CD14-positive monocyte (primary cell): Measurements from ENCODE around the gene SYNM. TPM values are rescaled to one million over a fixed set of nuclear protein-coding genes. Genes with fewer than 3 reads are reported as not detected.

Source experiments
- DNase-seq, 3 donors: peaks; one replicate each; pipeline ENCODE4 v3.0.0-alpha.2; 2011 to 2022
- H2AFZ ChIP-seq: 2 replicates; pipeline ENCODE4 v1.6.0; 2012; ENCODE audit warnings: mild to moderate bottlenecking, low read depth, low read length, inconsistent platforms; ENCODE audit not compliant: insufficient read depth, poor library complexity, severe bottlenecking
- H3K27ac ChIP-seq, 2 donors: 1 replicate in 1 of 2; 2 replicates in 1 of 2; pipeline ENCODE4 v1.5.1; 2012 to 2013; ENCODE audit warnings: low read length in 2 of 2, control low read depth in 1 of 2, inconsistent platforms in 1 of 2, low read depth in 1 of 2, mild to moderate bottlenecking in 1 of 2
- H3K27me3 ChIP-seq, 2 donors: one replicate each; pipeline versions ENCODE4 v1.6.0 to v1.6.1; 2011 to 2013; ENCODE audit warnings: low read length in 2 of 2; ENCODE audit not compliant: control insufficient read depth in 2 of 2, insufficient read depth in 2 of 2
- H3K36me3 ChIP-seq, 2 donors: replicated peaks in 1 of 2; 1 replicate in 1 of 2; 2 replicates in 1 of 2; pipeline versions ENCODE4 v1.5.1 to v1.6.1; 2012 to 2013; ENCODE audit warnings: low read length in 2 of 2, control low read depth in 1 of 2, inconsistent platforms in 1 of 2, mild to moderate bottlenecking in 1 of 2; ENCODE audit not compliant: insufficient read depth in 2 of 2, control insufficient read depth in 1 of 2
- H3K4me1 ChIP-seq, 2 donors: 1 replicate in 1 of 2; 2 replicates in 1 of 2; pipeline versions ENCODE4 v1.5.1 to v1.6.1; 2012 to 2013; ENCODE audit warnings: low read length in 2 of 2, control low read depth in 1 of 2, inconsistent platforms in 1 of 2, mild to moderate bottlenecking in 1 of 2, moderate library complexity in 1 of 2; ENCODE audit not compliant: insufficient read depth in 2 of 2, control insufficient read depth in 1 of 2
- H3K4me2 ChIP-seq: replicated peaks from 2 replicates; pipeline ENCODE3; 2012; ENCODE audit warnings: low read length, moderate library complexity, mild to moderate bottlenecking; ENCODE audit not compliant: poor library complexity, severe bottlenecking; ENCODE audit errors: extremely low read depth
- H3K4me3 ChIP-seq, 3 experiments: fragments of 200-600 bp in 1 of 3; sonication (generic) in 1 of 3; replicated peaks in 1 of 3; 1 replicate in 2 of 3; 2 replicates in 1 of 3; pipeline ENCODE4 v1.5.1; 2011 to 2013; ENCODE audit warnings: low read length in 3 of 3, mild to moderate bottlenecking in 3 of 3, control low read depth in 2 of 3, low read depth in 2 of 3, inconsistent platforms in 1 of 3, moderate library complexity in 1 of 3
- H3K79me2 ChIP-seq: 2 replicates; pipeline ENCODE4 v1.6.0; 2012; ENCODE audit warnings: mild to moderate bottlenecking, control low read depth, inconsistent platforms, low read length, moderate library complexity; ENCODE audit not compliant: insufficient read depth
- H3K9ac ChIP-seq: 2 replicates; pipeline ENCODE4 v1.6.0; 2017; ENCODE audit warnings: low read length, mild to moderate bottlenecking; ENCODE audit not compliant: insufficient read depth, poor library complexity, severe bottlenecking
- H3K9me3 ChIP-seq, 2 donors: replicated peaks in 1 of 2; 1 replicate in 1 of 2; 2 replicates in 1 of 2; pipeline versions ENCODE4 v1.5.1 to v1.6.1; 2012 to 2013; ENCODE audit warnings: low read length in 2 of 2, control low read depth in 1 of 2; ENCODE audit not compliant: control insufficient read depth in 1 of 2, insufficient read depth in 1 of 2
- H4K20me1 ChIP-seq: 2 replicates; pipeline ENCODE4 v1.6.0; 2012; ENCODE audit warnings: mild to moderate bottlenecking, low read length, control low read depth, moderate library complexity; ENCODE audit not compliant: insufficient read depth
- H3K27ac Mint-ChIP-seq, 7 donors: one replicate each; pipeline ENCODE4 v1.8.0; 2020; ENCODE audit warnings: mild to moderate bottlenecking in 7 of 7, mixed read lengths in 7 of 7, moderate library complexity in 6 of 7, inconsistent platforms in 2 of 7
- H3K27me3 Mint-ChIP-seq, 3 donors: one replicate each; pipeline ENCODE4 v1.8.0; 2021 to 2022; ENCODE audit warnings: low read depth in 3 of 3, mild to moderate bottlenecking in 3 of 3, mixed read lengths in 3 of 3, moderate library complexity in 3 of 3, inconsistent platforms in 1 of 3
- H3K36me3 Mint-ChIP-seq, 2 donors: one replicate each; pipeline ENCODE4 v1.8.0; 2020; ENCODE audit warnings: mixed read lengths in 2 of 2, inconsistent platforms in 1 of 2, mild to moderate bottlenecking in 1 of 2
- H3K4me1 Mint-ChIP-seq: one replicate; pipeline ENCODE4 v1.8.0; 2020; ENCODE audit warnings: mild to moderate bottlenecking, mixed read lengths
- H3K4me3 Mint-ChIP-seq, 2 donors: one replicate each; pipeline ENCODE4 v1.8.0; 2020; ENCODE audit warnings: mild to moderate bottlenecking in 2 of 2, mixed read lengths in 2 of 2, moderate library complexity in 1 of 2
- H3K9me3 Mint-ChIP-seq, 7 donors: one replicate each; pipeline ENCODE4 v1.8.0; 2020 to 2022; ENCODE audit warnings: mixed read lengths in 7 of 7, mild to moderate bottlenecking in 6 of 7, moderate library complexity in 6 of 7, inconsistent platforms in 2 of 7
- CTCF ChIP-seq: fragments of 200-600 bp; IDR thresholded peaks from one replicate; pipeline ENCODE4 v1.8.0; 2022; ENCODE audit warnings: antibody characterized with exemption, mild to moderate bottlenecking
- WGBS: methylation state at CpG from one replicate; pipeline ENCODE4 v1.1.5; 2013; ENCODE audit warnings: missing lambda C conversion rate; ENCODE audit not compliant: insufficient coverage; 5-methylcytosine and 5-hydroxymethylcytosine counted together
- intact Hi-C, 2 donors: fragments of 100-400 bp; cut with micrococcal nuclease; formaldehyde crosslinking; loops; one replicate each; pipeline versions ENCODE4 v1.15.0 to v1.15.1; 2023
- polyA plus RNA-seq, 3 donors: library from polyadenylated mRNA; depleted of rRNA in 1 of 3; unstranded in 2 of 3; stranded (reverse) in 1 of 3; fragments of 300-500 nt in 2 of 3; fragments of >200 nt in 1 of 3; fragmentation: Illumina TruSeq in 2 of 3; gene quantifications; 1 replicate in 2 of 3; 2 replicates in 1 of 3; pipeline ENCODE4 v1.2.3, GENCODE V29; 2012 to 2021

SYNM gene
- polyA plus RNA-seq, 3 donors: 0.04 to 0.05 TPM; not detected in 1

GRCh38 chr15:99121207-99121606 lies 16.3 kb downstream of the SYNM start:
- peaks cover 12 to 15% of the 10 kb centered on the region in 2 donors for H3K4me1 ChIP-seq
- no peak overlapping the region for H3K4me3 ChIP-seq
- Mint-ChIP-seq H3K36me3 (no peaks in the 10 kb centered on the region), H3K9me3 (no peaks in the 10 kb centered on the region), H3K27ac (no peak overlapping the region), H3K4me1 (peaks cover 13% of the 10 kb centered on the region), H3K4me3 (no peak overlapping the region), H3K27me3 (peaks cover 1 to 8% (median 8%) of the 10 kb centered on the region in 3 donors)
- no peaks in the 10 kb centered on the region for H4K20me1 ChIP-seq
- no peak overlapping the region for H2AFZ ChIP-seq
- H3K9me3 ChIP-seq: no peaks in the 10 kb centered on the region
- no peak for TF ChIP-seq CTCF
- no peaks in the 10 kb centered on the region for H3K79me2 ChIP-seq
- intact Hi-C loops: no loop called here
- 95% methylated on average over 8 of the region's 10 CpGs for WGBS
- no peak overlapping the region for H3K4me2 ChIP-seq
- H3K27ac ChIP-seq: no peak overlapping the region
- H3K9ac ChIP-seq: no peak overlapping the region
- no peaks in the 10 kb centered on the region for H3K27me3 ChIP-seq
- no peaks in the 10 kb centered on the region for H3K36me3 ChIP-seq
- DNase-seq: no peak

- WGBS: 90% methylated on average over 5 of the region's 8 CpGs
- peaks cover 13% of the 10 kb centered on the region for H3K4me1 Mint-ChIP-seq
Observed at GRCh38 chr15:99121691-99122410, 17.0 kb downstream of the SYNM start.

More at GRCh38 chr15:99121691-99122410, 17.0 kb downstream of the SYNM start:
- H3K9me3 ChIP-seq: no peaks in the 10 kb centered on the region
- H3K4me3 ChIP-seq: no peak overlapping the region
- Mint-ChIP-seq H3K4me3 (no peak overlapping the region), H3K36me3 (no peaks in the 10 kb centered on the region), H3K27ac (no peak overlapping the region), H3K9me3 (no peaks in the 10 kb centered on the region), H3K27me3 (peaks cover 1 to 8% (median 8%) of the 10 kb centered on the region in 3 donors)
- H3K4me1 ChIP-seq: peaks cover 12 to 15% of the 10 kb centered on the region in 2 donors
- H3K27ac ChIP-seq: no peak overlapping the region
- no peaks in the 10 kb centered on the region for H3K79me2 ChIP-seq
- H2AFZ ChIP-seq: no peak overlapping the region
- no peaks in the 10 kb centered on the region for H4K20me1 ChIP-seq
- intact Hi-C loops: no loop called here
- DNase-seq: no peak
- no peak overlapping the region for H3K9ac ChIP-seq
- H3K4me2 ChIP-seq: no peak overlapping the region
- TF ChIP-seq CTCF: no peak
- no peaks in the 10 kb centered on the region for H3K36me3 ChIP-seq
- H3K27me3 ChIP-seq: no peaks in the 10 kb centered on the region
